Measurements from ENCODE around the gene KRT7.

- TF ChIP-seq CTCF (conservative IDR thresholded peaks at IDR 0.05; ENCODE audit: low read length) (no peak), EZH2phosphoT487 (IDR thresholded peaks at IDR 0.05; ENCODE audit: borderline replicate concordance, low read depth, low read length) (no peak)
These were observed 6.0 kb downstream of the KRT7 start for GRCh38 chr12:52238916-52239646.
